ENCODE measurements around the gene CHAT. TPM values are rescaled to one million over a fixed set of nuclear protein-coding genes. Genes with fewer than 3 reads are reported as not detected.

The CHAT gene
- total RNA-seq, 1 experiment from 2014 or later: not detected

DNA sequence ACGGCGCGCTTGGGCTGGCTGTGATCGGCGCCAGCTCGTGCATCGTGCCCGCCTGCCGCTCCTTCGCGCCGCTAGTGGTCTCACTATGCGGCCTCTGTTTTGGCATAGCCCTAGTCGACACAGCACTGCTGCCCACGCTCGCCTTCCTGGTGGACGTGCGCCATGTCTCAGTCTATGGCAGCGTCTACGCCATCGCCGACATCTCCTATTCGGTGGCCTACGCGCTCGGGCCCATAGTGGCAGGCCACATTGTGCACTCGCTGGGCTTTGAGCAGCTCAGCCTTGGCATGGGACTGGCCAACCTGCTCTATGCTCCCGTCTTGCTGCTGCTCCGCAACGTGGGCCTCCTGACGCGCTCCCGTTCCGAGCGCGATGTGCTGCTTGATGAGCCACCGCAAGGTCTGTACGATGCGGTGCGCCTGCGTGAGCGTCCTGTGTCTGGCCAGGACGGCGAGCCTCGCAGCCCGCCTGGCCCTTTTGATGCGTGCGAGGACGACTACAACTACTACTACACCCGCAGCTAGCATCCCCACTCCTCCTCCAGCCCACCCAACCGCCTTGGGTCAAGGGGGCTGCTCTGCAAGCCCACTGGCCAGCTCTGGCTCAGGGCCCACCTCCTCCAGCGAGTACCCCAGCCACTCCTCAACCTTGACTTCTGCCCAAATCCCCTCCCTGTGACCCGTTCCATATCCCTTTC, 1.9 kb upstream of the CHAT start:
- BruUV-seq (replicated peaks): no TSS peak
- ChIA-PET POLR2A (no interaction called here), CTCF (no interaction called here), RAD21 (ENCODE audit: low non-redundant PET in 1 of 2, low total read pairs in 2 of 2, uncharacterized antibody in 2 of 2, unreplicated experiment in 2 of 2) (no interaction called here)
- no peaks in the 10 kb centered on the region for H3K36me3 ChIP-seq (ENCODE audit: control insufficient read depth in 1 of 2, insufficient read depth in 2 of 2, low read length in 2 of 2)
- H3K9ac ChIP-seq (ENCODE audit: low read length): no peak overlapping the region
- H3K79me2 ChIP-seq (ENCODE audit: insufficient read depth, low read length): no peaks in the 10 kb centered on the region
- H4K20me1 ChIP-seq (ENCODE audit: insufficient read depth): no peaks in the 10 kb centered on the region
- H3K4me1 ChIP-seq (ENCODE audit: control insufficient read depth in 1 of 2, insufficient read depth in 2 of 2, low read length in 2 of 2): peaks cover 0 to 3% of the 10 kb centered on the region in 2 experiments; a peak in 2 of 4 replicates
- no peaks in the 10 kb centered on the region for H3K27me3 ChIP-seq (ENCODE audit: insufficient read depth, low read length)
- H3K4me3 ChIP-seq (replicated peaks in 1 of 2; ENCODE audit: low read depth in 1 of 2, low read length in 2 of 2): no peak overlapping the region
- H3K9me2 ChIP-seq (ENCODE audit: insufficient read depth): no peaks in the 10 kb centered on the region
- intact Hi-C loops (cut with micrococcal nuclease): no loop called here
- H3K27ac ChIP-seq (ENCODE audit: low read depth, low read length): no peak overlapping the region
- DNase-seq (ENCODE audit: low read depth, low spot score) (no peak), ATAC-seq (no peak)
- H2AFZ ChIP-seq (ENCODE audit: low read depth, low read length, poor library complexity, severe bottlenecking): no peak overlapping the region
- TF ChIP-seq TCF7L2 (IDR thresholded peaks at IDR 0.05; ENCODE audit: borderline replicate concordance, extremely low read depth, insufficient read depth, insufficient read length) (no peak), EZH2 (IDR thresholded peaks at IDR 0.05) (no peak), FOSL1 (IDR thresholded peaks at IDR 0.05; ENCODE audit: low read depth) (no peak), ZFX (IDR thresholded peaks at IDR 0.05) (no peak), SRF (IDR thresholded peaks at IDR 0.05; ENCODE audit: low read depth) (no peak), YY1 (IDR thresholded peaks at IDR 0.05; ENCODE audit: extremely low read depth, insufficient replicate concordance, low read depth, low read length) (no peak), POLR2AphosphoS5 (IDR thresholded peaks at IDR 0.05; ENCODE audit: low read depth, low read length) (no peak), RAD21 (IDR thresholded peaks at IDR 0.05; ENCODE audit: low read depth) (no peak)
- TF ChIP-seq, protein P1, sequence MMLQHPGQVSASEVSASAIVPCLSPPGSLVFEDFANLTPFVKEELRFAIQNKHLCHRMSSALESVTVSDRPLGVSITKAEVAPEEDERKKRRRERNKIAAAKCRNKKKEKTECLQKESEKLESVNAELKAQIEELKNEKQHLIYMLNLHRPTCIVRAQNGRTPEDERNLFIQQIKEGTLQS (IDR thresholded peaks at IDR 0.05): no peak
- TF ChIP-seq, protein P2, sequence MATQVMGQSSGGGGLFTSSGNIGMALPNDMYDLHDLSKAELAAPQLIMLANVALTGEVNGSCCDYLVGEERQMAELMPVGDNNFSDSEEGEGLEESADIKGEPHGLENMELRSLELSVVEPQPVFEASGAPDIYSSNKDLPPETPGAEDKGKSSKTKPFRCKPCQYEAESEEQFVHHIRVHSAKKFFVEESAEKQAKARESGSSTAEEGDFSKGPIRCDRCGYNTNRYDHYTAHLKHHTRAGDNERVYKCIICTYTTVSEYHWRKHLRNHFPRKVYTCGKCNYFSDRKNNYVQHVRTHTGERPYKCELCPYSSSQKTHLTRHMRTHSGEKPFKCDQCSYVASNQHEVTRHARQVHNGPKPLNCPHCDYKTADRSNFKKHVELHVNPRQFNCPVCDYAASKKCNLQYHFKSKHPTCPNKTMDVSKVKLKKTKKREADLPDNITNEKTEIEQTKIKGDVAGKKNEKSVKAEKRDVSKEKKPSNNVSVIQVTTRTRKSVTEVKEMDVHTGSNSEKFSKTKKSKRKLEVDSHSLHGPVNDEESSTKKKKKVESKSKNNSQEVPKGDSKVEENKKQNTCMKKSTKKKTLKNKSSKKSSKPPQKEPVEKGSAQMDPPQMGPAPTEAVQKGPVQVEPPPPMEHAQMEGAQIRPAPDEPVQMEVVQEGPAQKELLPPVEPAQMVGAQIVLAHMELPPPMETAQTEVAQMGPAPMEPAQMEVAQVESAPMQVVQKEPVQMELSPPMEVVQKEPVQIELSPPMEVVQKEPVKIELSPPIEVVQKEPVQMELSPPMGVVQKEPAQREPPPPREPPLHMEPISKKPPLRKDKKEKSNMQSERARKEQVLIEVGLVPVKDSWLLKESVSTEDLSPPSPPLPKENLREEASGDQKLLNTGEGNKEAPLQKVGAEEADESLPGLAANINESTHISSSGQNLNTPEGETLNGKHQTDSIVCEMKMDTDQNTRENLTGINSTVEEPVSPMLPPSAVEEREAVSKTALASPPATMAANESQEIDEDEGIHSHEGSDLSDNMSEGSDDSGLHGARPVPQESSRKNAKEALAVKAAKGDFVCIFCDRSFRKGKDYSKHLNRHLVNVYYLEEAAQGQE (IDR thresholded peaks at IDR 0.05; ENCODE audit: low read depth): no peak
- TF ChIP-seq, protein P3, sequence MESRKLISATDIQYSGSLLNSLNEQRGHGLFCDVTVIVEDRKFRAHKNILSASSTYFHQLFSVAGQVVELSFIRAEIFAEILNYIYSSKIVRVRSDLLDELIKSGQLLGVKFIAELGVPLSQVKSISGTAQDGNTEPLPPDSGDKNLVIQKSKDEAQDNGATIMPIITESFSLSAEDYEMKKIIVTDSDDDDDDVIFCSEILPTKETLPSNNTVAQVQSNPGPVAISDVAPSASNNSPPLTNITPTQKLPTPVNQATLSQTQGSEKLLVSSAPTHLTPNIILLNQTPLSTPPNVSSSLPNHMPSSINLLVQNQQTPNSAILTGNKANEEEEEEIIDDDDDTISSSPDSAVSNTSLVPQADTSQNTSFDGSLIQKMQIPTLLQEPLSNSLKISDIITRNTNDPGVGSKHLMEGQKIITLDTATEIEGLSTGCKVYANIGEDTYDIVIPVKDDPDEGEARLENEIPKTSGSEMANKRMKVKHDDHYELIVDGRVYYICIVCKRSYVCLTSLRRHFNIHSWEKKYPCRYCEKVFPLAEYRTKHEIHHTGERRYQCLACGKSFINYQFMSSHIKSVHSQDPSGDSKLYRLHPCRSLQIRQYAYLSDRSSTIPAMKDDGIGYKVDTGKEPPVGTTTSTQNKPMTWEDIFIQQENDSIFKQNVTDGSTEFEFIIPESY (IDR thresholded peaks at IDR 0.05; ENCODE audit: extremely low read depth, insufficient replicate concordance, low read length): no peak
- TF ChIP-seq, protein P4, sequence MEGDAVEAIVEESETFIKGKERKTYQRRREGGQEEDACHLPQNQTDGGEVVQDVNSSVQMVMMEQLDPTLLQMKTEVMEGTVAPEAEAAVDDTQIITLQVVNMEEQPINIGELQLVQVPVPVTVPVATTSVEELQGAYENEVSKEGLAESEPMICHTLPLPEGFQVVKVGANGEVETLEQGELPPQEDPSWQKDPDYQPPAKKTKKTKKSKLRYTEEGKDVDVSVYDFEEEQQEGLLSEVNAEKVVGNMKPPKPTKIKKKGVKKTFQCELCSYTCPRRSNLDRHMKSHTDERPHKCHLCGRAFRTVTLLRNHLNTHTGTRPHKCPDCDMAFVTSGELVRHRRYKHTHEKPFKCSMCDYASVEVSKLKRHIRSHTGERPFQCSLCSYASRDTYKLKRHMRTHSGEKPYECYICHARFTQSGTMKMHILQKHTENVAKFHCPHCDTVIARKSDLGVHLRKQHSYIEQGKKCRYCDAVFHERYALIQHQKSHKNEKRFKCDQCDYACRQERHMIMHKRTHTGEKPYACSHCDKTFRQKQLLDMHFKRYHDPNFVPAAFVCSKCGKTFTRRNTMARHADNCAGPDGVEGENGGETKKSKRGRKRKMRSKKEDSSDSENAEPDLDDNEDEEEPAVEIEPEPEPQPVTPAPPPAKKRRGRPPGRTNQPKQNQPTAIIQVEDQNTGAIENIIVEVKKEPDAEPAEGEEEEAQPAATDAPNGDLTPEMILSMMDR (IDR thresholded peaks at IDR 0.05 in 2 of 3, conservative IDR thresholded peaks at IDR 0.05 in 1 of 3; ENCODE audit: borderline replicate concordance in 1 of 3, insufficient read depth in 1 of 3, low read depth in 2 of 3, low read length in 2 of 3): no peak
- no peaks in the 10 kb centered on the region for H3K9me3 ChIP-seq (ENCODE audit: control insufficient read depth in 1 of 2, insufficient read depth in 1 of 2, low read depth in 1 of 2, low read length in 2 of 2)
- no peak overlapping the region for H3K4me2 ChIP-seq (ENCODE audit: low read length)

Measured in HCT116 (cell line).